Fibroblast of pulmonary artery (primary cell): Measurements from ENCODE around the gene ESYT3.
"Not testable (repeated sequence)": the region's sequence is repeated elsewhere in the genome, so short reads cannot be mapped to it uniquely, and the experiment has no call there.

Experiments
- DNase-seq: peaks from one replicate; pipeline ENCODE4 v3.0.0-alpha.2; 2010; ENCODE audit warnings: low read depth
- H3K4me3 ChIP-seq: replicated peaks from 2 replicates; pipeline ENCODE4 v1.5.1; 2011; ENCODE audit warnings: low read depth, mild to moderate bottlenecking, control low read depth, low read length, moderate library complexity
- TF ChIP-seq, protein P1 (sequence below): IDR thresholded peaks from 2 replicates; pipeline ENCODE4 v1.5.1; 2011; ENCODE audit warnings: mild to moderate bottlenecking, control low read depth, low read length, inconsistent platforms; ENCODE audit errors: missing control alignments

ESYT3 gene

GRCh38 chr3:138426211-138426610 is 8.2 kb upstream of the ESYT3 start:
- DNase-seq = peak; percentile 58
- TF ChIP-seq, protein P1, sequence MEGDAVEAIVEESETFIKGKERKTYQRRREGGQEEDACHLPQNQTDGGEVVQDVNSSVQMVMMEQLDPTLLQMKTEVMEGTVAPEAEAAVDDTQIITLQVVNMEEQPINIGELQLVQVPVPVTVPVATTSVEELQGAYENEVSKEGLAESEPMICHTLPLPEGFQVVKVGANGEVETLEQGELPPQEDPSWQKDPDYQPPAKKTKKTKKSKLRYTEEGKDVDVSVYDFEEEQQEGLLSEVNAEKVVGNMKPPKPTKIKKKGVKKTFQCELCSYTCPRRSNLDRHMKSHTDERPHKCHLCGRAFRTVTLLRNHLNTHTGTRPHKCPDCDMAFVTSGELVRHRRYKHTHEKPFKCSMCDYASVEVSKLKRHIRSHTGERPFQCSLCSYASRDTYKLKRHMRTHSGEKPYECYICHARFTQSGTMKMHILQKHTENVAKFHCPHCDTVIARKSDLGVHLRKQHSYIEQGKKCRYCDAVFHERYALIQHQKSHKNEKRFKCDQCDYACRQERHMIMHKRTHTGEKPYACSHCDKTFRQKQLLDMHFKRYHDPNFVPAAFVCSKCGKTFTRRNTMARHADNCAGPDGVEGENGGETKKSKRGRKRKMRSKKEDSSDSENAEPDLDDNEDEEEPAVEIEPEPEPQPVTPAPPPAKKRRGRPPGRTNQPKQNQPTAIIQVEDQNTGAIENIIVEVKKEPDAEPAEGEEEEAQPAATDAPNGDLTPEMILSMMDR = peak; percentile 68
- no peak overlapping the region for H3K4me3 ChIP-seq

DNA sequence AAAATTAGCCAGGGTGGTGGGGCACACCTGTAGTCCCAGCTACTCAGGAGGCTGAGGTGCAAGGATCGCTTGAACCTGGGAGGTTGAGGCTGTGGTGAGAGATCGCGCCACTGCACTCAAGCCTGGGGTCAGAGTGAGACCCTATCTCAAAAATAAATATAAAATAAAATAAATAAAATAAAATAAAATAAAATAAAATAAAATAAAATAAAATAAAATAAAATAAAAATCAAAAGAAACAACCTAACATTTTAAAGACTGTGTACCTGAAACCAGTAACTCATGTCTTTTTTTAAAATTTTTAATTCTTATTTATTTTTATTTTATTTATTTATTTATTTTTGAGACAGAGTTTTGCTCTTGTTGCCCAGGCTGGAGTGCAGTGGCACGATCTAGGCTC is 7.7 kb upstream of the ESYT3 start:
- DNase-seq = not testable (repeated sequence)

DNA sequence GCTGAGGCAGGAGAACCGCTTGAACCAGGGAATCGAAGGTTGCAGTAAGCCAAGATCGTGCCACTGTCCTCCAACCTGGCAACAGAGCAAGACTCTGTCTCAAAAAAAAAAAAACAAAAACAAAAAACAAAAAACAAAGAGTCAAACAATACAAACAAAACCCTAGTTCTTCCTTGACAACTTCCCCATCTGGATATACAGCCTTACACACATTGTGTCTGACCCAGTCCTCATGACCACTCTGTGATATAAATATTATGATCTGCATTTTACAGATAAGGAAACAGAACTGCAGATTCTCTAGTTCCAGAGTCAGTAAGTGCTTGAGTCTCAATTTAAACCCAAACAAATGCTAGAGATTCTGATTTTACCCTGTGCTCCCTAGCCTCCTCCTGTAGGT is 4.8 kb upstream of the ESYT3 start:
- H3K4me3 ChIP-seq = no peak overlapping the region
- no peak for DNase-seq
- TF ChIP-seq, protein P1 = no peak

More for the DNA sequence above, 7.7 kb upstream of the ESYT3 start:
- not testable (repeated sequence) for H3K4me3 ChIP-seq

DNA sequence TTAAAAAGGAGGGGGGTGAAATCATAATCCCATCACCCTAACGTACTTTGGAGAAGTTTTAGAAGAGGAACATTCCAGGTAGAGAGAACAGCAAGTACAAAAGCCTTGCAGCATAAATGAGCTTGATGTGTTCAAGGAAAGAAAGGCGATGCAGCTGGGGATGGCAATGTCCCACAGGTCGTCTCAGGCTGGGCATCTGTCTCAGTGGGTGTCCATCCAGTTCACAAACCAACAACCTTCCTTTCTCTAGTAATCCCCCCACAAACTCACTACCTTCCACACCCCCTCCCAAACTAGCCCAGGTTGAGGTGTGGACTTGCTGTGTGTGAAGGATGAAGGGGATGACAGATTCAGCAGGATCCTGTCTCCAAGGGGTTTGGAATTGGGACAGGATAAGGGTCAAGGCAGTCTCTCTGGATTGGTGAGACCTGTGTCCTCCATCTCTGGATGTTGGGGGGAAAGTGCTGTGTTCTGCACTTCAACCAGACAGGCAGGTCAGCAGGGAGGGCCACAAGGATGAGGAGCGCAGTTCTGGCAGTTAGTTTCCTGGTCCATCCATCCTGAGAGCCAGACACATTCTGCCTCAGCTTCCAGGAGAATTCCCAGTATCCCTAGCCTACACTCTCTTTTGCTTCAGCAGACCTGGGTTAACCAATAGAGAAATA is 1.7 kb upstream of the ESYT3 start:
- H3K4me3 ChIP-seq = no peak overlapping the region
- DNase-seq = no peak
- TF ChIP-seq, protein P1 = no peak

DNA sequence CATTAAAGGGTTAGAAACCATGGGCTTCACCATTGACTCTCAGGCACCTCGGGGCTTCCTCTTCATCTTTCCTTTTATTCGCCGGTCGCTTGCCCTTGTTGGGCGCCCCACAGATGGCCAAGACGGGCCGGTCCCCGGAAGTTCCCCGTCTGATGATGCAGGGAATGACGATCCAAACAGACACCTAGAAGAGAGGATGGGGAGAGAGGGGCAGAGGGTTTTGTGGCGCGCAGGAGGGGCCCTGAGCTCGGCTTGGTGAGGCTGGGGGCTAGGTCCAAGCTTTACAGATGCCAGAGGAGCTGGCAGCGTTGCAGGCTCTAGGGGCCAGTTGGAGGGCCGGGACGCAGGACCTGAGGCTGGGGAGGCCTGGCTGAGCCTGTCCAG is 532 bp upstream of the ESYT3 start:
- TF ChIP-seq, protein P1 = no peak
- H3K4me3 ChIP-seq = no peak overlapping the region
- no peak for DNase-seq

- TF ChIP-seq, protein P1 = no peak
- peak; percentile 14 for DNase-seq
These were observed 708 bp downstream of the ESYT3 start for GRCh38 chr3:138434875-138435772.

GRCh38 chr3:138435840-138436239 is 1.4 kb downstream of the ESYT3 start:
- DNase-seq = no peak
- TF ChIP-seq, protein P1 = no peak
- H3K4me3 ChIP-seq = no peak overlapping the region

More at GRCh38 chr3:138434875-138435772, 708 bp downstream of the ESYT3 start:
- peak overlapping the region; percentile 46 for H3K4me3 ChIP-seq
